ENCODE measurements around the gene SNIP1. TPM values are rescaled to one million over a fixed set of nuclear protein-coding genes. Genes with fewer than 3 reads are reported as not detected.

The SNIP1 gene
- total and polyA plus RNA-seq, 2 of the 8 experiments (the other 6 are each of a cell fraction or from before 2014, with no cell fraction given), result 3.7 to 15.7 TPM

DNA sequence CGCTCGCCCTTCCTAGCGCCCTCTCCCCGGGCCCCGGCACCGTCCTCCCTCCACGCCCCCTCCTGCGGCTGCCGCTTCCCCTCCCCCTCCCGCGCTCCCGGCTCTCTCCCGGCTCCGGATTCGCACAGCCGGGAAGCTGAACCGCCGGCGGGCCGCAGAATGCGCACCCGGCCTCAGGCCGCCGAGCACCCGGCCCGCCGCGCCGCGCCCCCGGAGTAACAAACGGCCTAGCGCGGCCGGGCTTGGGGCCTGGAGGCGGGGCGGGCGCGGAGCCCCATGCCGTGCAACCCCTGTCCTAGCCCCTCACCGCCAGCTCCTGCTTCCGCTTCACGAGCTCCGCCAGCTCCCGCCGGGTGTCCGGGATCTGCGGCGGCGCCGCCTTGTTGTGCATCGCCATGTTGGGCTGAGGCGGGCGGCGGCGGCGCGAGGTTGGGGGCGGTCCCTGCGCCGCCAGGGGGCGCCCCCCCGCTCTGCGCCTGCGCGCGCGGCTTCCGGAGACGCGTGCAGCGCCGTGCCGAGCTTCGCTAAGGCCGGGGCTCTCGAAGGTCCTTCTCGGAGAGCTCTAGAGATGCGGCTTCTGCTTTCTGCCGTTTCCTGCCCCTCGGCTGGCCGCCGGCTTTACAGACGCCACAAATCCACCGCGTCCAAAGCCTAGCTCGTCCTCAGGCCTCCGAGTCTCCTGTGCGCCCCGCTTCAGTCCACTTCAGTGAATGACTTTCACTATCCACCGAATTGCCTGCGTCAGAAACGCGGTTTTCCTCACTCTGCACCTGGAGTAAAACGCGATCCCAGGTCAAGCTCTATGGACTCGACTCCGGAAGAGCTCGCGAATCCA lies 39.5 kb downstream of the SNIP1 start, which contains the start of gene MEAF6 (continued):
- TF ChIP-seq KDM1A (IDR thresholded peaks at IDR 0.05; ENCODE audit: borderline replicate concordance, low read length), result no peak
- no peak for TF ChIP-seq BACH1 (IDR thresholded peaks at IDR 0.05; ENCODE audit: low read length)
- TF ChIP-seq EP300 (IDR thresholded peaks at IDR 0.05; ENCODE audit: borderline replicate concordance in 1 of 2, low read depth in 2 of 2, low read length in 2 of 2), result peak in 1 of 2 experiments; percentile 32; a peak in 1 of 3 replicates
